ENCODE results near the gene HRAS.
A peak's percentile ranks its signal among the peaks of the same experiment; 100 is the strongest.

GRCh38 chr11:565921-566509 is 30.6 kb upstream of the HRAS start:
- TF ChIP-seq REST (IDR thresholded peaks at IDR 0.05; ENCODE audit: low read depth, low read length) (no peak), CHD2 (IDR thresholded peaks at IDR 0.05; ENCODE audit: low read length, partially characterized antibody) (no peak), EZH2phosphoT487 (IDR thresholded peaks at IDR 0.05; ENCODE audit: borderline replicate concordance, low read depth) (no peak), MXI1 (IDR thresholded peaks at IDR 0.05; ENCODE audit: low read depth, low read length) (no peak), CTCF (IDR thresholded peaks at IDR 0.05) (0 out of 2 replicates have a peak, but pooled peaks have one; percentile 11), IRF3 (IDR thresholded peaks at IDR 0.05; ENCODE audit: low read depth, low read length) (no peak), ZBTB33 (IDR thresholded peaks at IDR 0.05; ENCODE audit: borderline replicate concordance, low read depth) (no peak), GABPA (IDR thresholded peaks at IDR 0.05; ENCODE audit: low read depth) (no peak), MEF2A (IDR thresholded peaks at IDR 0.05; ENCODE audit: borderline replicate concordance, low read depth) (no peak), MAX (IDR thresholded peaks at IDR 0.05; ENCODE audit: low read depth) (no peak), SMC3 (IDR thresholded peaks at IDR 0.05; ENCODE audit: low read depth, low read length) (no peak), EP300 (IDR thresholded peaks at IDR 0.05; ENCODE audit: borderline replicate concordance in 1 of 2, low read depth in 1 of 2, low read length in 1 of 2) (no peak), POLR2AphosphoS5 (IDR thresholded peaks at IDR 0.05; ENCODE audit: low read depth, low read length) (no peak)
